Neural progenitor cell (in vitro differentiated cells): ENCODE results near the gene CANT1. TPM values are rescaled to one million over a fixed set of nuclear protein-coding genes. Genes with fewer than 3 reads are reported as not detected.

Source experiments
- DNase-seq: peaks from one replicate; pipeline ENCODE4 v3.0.0-alpha.2; 2016; ENCODE audit warnings: low spot score
- H2AFZ ChIP-seq: fragments of 200-600 bp; sonication (generic); replicated peaks from 2 replicates; pipeline ENCODE4 v1.6.1; 2016; ENCODE audit warnings: antibody characterized with exemption
- H3F3A ChIP-seq: fragments of 200-600 bp; sonication (generic); 2 replicates; pipeline ENCODE4 v1.6.1; 2016; ENCODE audit warnings: antibody characterized with exemption, low read depth
- H3K27ac ChIP-seq: fragments of 200-600 bp; sonication (generic); 2 replicates; pipeline ENCODE4 v1.5.1; 2016; ENCODE audit warnings: mild to moderate bottlenecking
- H3K27me3 ChIP-seq: fragments of 200-600 bp; sonication (generic); 2 replicates; pipeline ENCODE4 v1.6.1; 2016; ENCODE audit warnings: mild to moderate bottlenecking, moderate library complexity
- H3K36me3 ChIP-seq: fragments of 200-600 bp; sonication (generic); 2 replicates; pipeline ENCODE4 v1.5.1; 2016
- H3K4me1 ChIP-seq: fragments of 200-600 bp; sonication (generic); 2 replicates; pipeline ENCODE4 v1.6.1; 2016; ENCODE audit warnings: mixed run types
- H3K4me2 ChIP-seq: fragments of 200-600 bp; sonication (generic); 2 replicates; pipeline ENCODE4 v1.6.1; 2016
- H3K4me3 ChIP-seq: fragments of 200-600 bp; sonication (generic); 2 replicates; pipeline ENCODE4 v1.5.1; 2016
- H3K79me2 ChIP-seq: fragments of 200-600 bp; sonication (generic); 2 replicates; pipeline ENCODE4 v1.6.1; 2016; ENCODE audit warnings: low read depth
- H3K9ac ChIP-seq: fragments of 200-600 bp; sonication (generic); 2 replicates; pipeline ENCODE4 v1.6.1; 2016
- H3K9me3 ChIP-seq: fragments of 200-600 bp; sonication (generic); 2 replicates; pipeline ENCODE4 v1.5.1; 2016; ENCODE audit warnings: low read depth
- H4K20me1 ChIP-seq: fragments of 200-600 bp; sonication (generic); 2 replicates; pipeline ENCODE4 v1.6.1; 2016; ENCODE audit warnings: low read depth
- H3K27ac Mint-ChIP-seq: 3 replicates; pipeline ENCODE4 v1.8.0; 2021; ENCODE audit warnings: mixed read lengths
- H3K27me3 Mint-ChIP-seq: 2 replicates; pipeline ENCODE4 v1.8.0; 2022; ENCODE audit warnings: low read depth, mild to moderate bottlenecking, inconsistent platforms, moderate library complexity, mixed read lengths; ENCODE audit not compliant: insufficient read depth
- H3K36me3 Mint-ChIP-seq: 3 replicates; pipeline ENCODE4 v1.8.0; 2021; ENCODE audit warnings: mixed read lengths
- H3K4me1 Mint-ChIP-seq: 3 replicates; pipeline ENCODE4 v1.8.0; 2021; ENCODE audit warnings: mixed read lengths
- H3K4me3 Mint-ChIP-seq: 3 replicates; pipeline ENCODE4 v1.8.0; 2021; ENCODE audit warnings: mild to moderate bottlenecking, moderate library complexity, mixed read lengths
- H3K9me3 Mint-ChIP-seq: 3 replicates; pipeline ENCODE4 v1.8.0; 2020; ENCODE audit warnings: mixed read lengths
- EZH2 ChIP-seq: fragments of 200-600 bp; sonication (generic); IDR thresholded peaks from 2 replicates; pipeline ENCODE4 v1.6.1; 2017; ENCODE audit warnings: antibody characterized with exemption, mild to moderate bottlenecking, moderate library complexity
- EZH2phosphoT487 ChIP-seq: fragments of 200-600 bp; sonication (generic); IDR thresholded peaks from 2 replicates; pipeline ENCODE4 v1.6.1; 2017; ENCODE audit warnings: antibody characterized with exemption
- total RNA-seq: library from RNA; depleted of rRNA; stranded (reverse); fragments of >200 nt; gene quantifications from 2 replicates; pipeline ENCODE4 v1.2.3, GENCODE V29; 2015; ENCODE audit warnings: low replicate concordance
- TF ChIP-seq, protein P1 (sequence below): fragments of 200-600 bp; sonication (generic); IDR thresholded peaks from 2 replicates; pipeline ENCODE4 v1.5.1; 2017; ENCODE audit warnings: antibody characterized with exemption, mild to moderate bottlenecking

Gene CANT1
- total RNA-seq, 1 donor from 2014 or later: 24.3 TPM

DNA sequence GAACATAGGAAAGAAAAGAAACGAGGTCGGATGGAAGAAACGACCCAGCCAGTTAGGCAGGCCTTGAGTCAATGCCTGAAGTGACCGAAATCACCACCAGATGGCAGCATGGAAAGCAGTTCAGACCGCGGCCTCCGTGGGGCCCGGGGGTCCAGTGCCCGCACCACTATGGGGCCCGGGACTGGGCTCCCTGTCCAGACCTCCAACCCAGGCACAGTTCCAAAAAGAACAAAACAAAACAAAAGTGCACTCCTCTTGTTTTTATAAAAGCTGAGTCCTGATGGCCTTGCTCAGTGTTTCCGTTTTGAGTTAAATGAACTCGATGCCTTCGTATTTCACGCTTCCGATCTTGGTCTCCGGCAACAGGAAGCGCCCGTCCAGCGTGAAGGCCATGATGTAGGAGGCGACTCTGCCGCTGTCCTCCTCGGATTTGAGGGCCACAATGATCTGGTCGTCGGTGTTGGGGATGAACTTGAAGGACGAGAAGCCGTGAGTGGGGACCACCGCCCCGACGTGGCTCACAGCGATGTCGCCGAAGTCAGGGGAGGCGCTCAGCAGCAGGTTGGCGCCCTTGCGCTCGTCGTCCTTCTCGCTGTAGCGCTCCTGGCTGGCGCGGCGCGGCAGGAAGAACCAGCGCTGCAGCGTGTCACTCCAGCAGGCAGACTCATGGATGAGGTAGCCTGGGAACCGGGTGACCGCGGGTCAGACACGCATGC lies 16.2 kb downstream of the CANT1 start:
- TF ChIP-seq EZH2: no peak
- TF ChIP-seq, protein P1, sequence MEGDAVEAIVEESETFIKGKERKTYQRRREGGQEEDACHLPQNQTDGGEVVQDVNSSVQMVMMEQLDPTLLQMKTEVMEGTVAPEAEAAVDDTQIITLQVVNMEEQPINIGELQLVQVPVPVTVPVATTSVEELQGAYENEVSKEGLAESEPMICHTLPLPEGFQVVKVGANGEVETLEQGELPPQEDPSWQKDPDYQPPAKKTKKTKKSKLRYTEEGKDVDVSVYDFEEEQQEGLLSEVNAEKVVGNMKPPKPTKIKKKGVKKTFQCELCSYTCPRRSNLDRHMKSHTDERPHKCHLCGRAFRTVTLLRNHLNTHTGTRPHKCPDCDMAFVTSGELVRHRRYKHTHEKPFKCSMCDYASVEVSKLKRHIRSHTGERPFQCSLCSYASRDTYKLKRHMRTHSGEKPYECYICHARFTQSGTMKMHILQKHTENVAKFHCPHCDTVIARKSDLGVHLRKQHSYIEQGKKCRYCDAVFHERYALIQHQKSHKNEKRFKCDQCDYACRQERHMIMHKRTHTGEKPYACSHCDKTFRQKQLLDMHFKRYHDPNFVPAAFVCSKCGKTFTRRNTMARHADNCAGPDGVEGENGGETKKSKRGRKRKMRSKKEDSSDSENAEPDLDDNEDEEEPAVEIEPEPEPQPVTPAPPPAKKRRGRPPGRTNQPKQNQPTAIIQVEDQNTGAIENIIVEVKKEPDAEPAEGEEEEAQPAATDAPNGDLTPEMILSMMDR: peak; percentile 74
- TF ChIP-seq EZH2phosphoT487: no peak
- Histone ChIP-seq H2AFZ (no peak overlapping the region), H3K4me2 (no peak overlapping the region), H3K9me3 (no peaks in the 10 kb centered on the region), H3K27ac (no peak overlapping the region), H3K36me3 (no peaks in the 10 kb centered on the region), H3K4me3 (no peak overlapping the region), H3F3A (no peaks in the 10 kb centered on the region), H3K27me3 (no peaks in the 10 kb centered on the region), H3K4me1 (no peaks in the 10 kb centered on the region), H4K20me1 (peaks cover 15% of the 10 kb centered on the region), H3K79me2 (no peaks in the 10 kb centered on the region), H3K9ac (no peak overlapping the region)
- peak overlapping the region; percentile 42 for H3K27ac Mint-ChIP-seq
- H3K36me3 Mint-ChIP-seq: peaks cover 29% of the 10 kb centered on the region
- H3K4me1 Mint-ChIP-seq: no peaks in the 10 kb centered on the region
- H3K4me3 Mint-ChIP-seq: no peak overlapping the region
- H3K9me3 Mint-ChIP-seq: no peaks in the 10 kb centered on the region
- DNase-seq: peak; percentile 69
- H3K27me3 Mint-ChIP-seq: peaks cover 2% of the 10 kb centered on the region

DNA sequence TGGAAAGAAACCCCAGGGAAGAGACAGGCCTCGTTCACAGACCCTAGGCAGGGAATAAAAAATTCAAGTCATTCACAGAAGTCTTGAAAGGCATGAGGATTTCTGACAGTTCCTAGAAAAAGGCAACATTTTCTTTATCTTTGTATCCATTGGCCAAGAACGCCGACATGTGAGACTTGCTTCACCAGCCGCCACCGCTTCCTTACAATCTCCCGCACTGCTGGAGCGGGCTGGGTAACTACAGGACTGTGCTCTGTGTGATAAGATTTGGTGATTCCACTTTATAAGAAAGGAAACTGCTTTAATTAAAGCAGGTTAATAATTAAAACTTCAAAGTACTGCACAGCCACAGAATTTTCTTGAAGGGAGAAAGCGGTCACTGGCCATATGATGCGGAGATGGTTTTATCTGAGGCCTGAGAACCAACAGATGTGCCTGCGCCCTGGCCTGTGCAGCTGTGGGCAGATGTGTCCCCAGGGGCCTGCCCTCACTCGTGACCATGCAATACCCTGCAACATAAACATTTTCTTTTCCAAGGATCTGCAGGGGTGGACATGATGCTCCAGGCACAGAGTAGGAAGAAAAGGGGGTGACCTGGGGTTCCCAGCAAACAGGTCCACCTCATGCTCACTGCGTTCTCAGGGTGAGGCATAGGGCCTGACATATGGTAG lies 16.9 kb downstream of the CANT1 start:
- H3K9ac ChIP-seq: no peak overlapping the region
- H3K79me2 ChIP-seq: no peaks in the 10 kb centered on the region
- no peak overlapping the region for H2AFZ ChIP-seq
- H3K27ac ChIP-seq: no peak overlapping the region
- Mint-ChIP-seq H3K4me3 (no peak overlapping the region), H3K27me3 (peaks cover 2% of the 10 kb centered on the region), H3K4me1 (no peaks in the 10 kb centered on the region), H3K9me3 (no peaks in the 10 kb centered on the region), H3K36me3 (peaks cover 29% of the 10 kb centered on the region), H3K27ac (no peak overlapping the region)
- H3K4me3 ChIP-seq: no peak overlapping the region
- H3K4me2 ChIP-seq: no peak overlapping the region
- no peak for TF ChIP-seq EZH2
- TF ChIP-seq, protein P1: no peak
- no peak for TF ChIP-seq EZH2phosphoT487
- H3F3A ChIP-seq: no peaks in the 10 kb centered on the region
- no peaks in the 10 kb centered on the region for H3K36me3 ChIP-seq
- H3K27me3 ChIP-seq: no peaks in the 10 kb centered on the region
- no peaks in the 10 kb centered on the region for H3K9me3 ChIP-seq
- H3K4me1 ChIP-seq: no peaks in the 10 kb centered on the region
- H4K20me1 ChIP-seq: peaks cover 7% of the 10 kb centered on the region
- no peak for DNase-seq

DNA sequence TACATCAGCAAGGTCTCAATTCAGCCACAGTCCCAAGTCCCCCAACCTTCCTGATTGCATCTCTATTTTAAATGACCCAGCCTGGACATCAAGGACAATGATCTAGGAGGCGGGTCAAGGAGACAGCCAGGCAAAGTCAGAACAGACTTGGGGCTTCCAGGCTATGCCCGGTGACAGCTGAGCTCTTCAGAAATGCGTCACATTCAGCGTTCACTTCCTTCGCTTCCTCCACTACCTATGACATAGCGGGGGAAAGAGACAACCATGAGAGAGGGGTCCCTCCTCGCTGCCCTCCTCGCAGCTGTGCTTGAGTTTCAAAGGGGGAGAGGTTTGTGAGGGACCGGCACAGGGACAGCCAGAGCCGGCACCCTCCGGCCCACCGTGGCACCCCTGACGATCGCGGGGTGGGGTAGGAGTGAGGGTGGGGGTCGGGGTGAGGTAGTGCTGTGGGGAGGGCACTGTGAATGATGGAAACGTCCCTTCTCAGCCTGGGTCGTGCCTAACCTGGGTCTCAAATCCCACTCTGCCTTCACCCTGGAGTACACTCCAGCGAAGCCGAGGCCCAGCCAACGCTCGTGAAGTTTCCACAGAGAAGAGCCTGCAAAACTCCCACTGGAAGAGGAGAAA lies 17.5 kb downstream of the CANT1 start:
- no peak overlapping the region for H3K4me2 ChIP-seq
- TF ChIP-seq EZH2phosphoT487 (no peak), EZH2 (no peak)
- TF ChIP-seq, protein P1: no peak
- Mint-ChIP-seq H3K9me3 (no peaks in the 10 kb centered on the region), H3K27ac (no peak overlapping the region), H3K27me3 (peaks cover 2% of the 10 kb centered on the region), H3K36me3 (peaks cover 26% of the 10 kb centered on the region), H3K4me1 (peaks cover under 1% of the 10 kb centered on the region), H3K4me3 (no peak overlapping the region)
- no peaks in the 10 kb centered on the region for H3K4me1 ChIP-seq
- no peak overlapping the region for H3K4me3 ChIP-seq
- H3K27ac ChIP-seq: no peak overlapping the region
- H4K20me1 ChIP-seq: peaks cover 6% of the 10 kb centered on the region
- H3K36me3 ChIP-seq: no peaks in the 10 kb centered on the region
- H3K79me2 ChIP-seq: no peaks in the 10 kb centered on the region
- no peak overlapping the region for H2AFZ ChIP-seq
- no peaks in the 10 kb centered on the region for H3K27me3 ChIP-seq
- no peak for DNase-seq
- H3K9ac ChIP-seq: no peak overlapping the region
- H3K9me3 ChIP-seq: no peaks in the 10 kb centered on the region
- peaks cover 2% of the 10 kb centered on the region for H3F3A ChIP-seq
